Muscle layer of duodenum (tissue), 2 donors: ENCODE results near the gene HS3ST5.
"Not testable (repeated sequence)": the region's sequence is repeated elsewhere in the genome, so short reads cannot be mapped to it uniquely, and the experiment has no call there.

ENCODE experiments used
- H3K27ac ChIP-seq: one replicate; pipeline ENCODE4 v1.7.0; 2013; ENCODE audit warnings: mild to moderate bottlenecking, low read length
- H3K27me3 ChIP-seq: one replicate; pipeline ENCODE4 v1.7.0; 2013; ENCODE audit warnings: low read depth, mild to moderate bottlenecking, control low read depth, low read length
- H3K36me3 ChIP-seq, 2 donors: one replicate each; pipeline ENCODE4 v1.7.0; 2013; ENCODE audit warnings: low read length in 2 of 2, control low read depth in 1 of 2, mild to moderate bottlenecking in 1 of 2; ENCODE audit not compliant: insufficient read depth in 2 of 2, control insufficient read depth in 1 of 2
- H3K4me1 ChIP-seq, 2 donors: one replicate each; pipeline ENCODE4 v1.7.0; 2013; ENCODE audit warnings: low read length in 2 of 2, mild to moderate bottlenecking in 2 of 2, control low read depth in 1 of 2, moderate library complexity in 1 of 2; ENCODE audit not compliant: insufficient read depth in 2 of 2, control insufficient read depth in 1 of 2
- H3K4me3 ChIP-seq, 2 donors: one replicate each; pipeline ENCODE4 v1.7.0; 2013; ENCODE audit warnings: low read length in 2 of 2, low read depth in 1 of 2, mild to moderate bottlenecking in 1 of 2
- H3K9me3 ChIP-seq, 2 donors: one replicate each; pipeline ENCODE4 v1.7.0; 2013; ENCODE audit warnings: low read length in 2 of 2, control low read depth in 1 of 2, mild to moderate bottlenecking in 1 of 2; ENCODE audit not compliant: control insufficient read depth in 1 of 2
- donor health status: healthy.

HS3ST5 gene

DNA sequence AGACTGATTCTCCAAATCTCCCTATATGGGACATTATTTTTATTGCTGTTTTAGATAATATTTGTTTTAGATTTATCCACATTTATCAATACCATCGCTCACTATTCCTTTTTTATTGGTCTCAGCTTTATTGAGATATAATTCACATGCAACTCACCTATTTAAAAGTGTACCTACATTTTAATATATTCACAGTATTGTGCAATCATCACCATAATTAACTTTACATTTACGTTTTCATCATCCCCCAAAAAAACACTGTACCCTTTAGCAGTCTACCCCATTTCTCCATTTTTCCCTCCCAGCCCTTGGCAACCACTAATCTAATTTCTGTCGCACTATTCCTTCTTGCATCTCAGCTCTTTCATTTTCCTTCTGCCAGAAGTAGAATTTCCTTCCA, 261.1 kb downstream of the HS3ST5 start:
- Histone ChIP-seq H3K27ac (no peak overlapping the region), H3K9me3 (no peaks in the 10 kb centered on the region), H3K4me1 (no peaks in the 10 kb centered on the region), H3K36me3 (no peaks in the 10 kb centered on the region), H3K4me3 (no peak overlapping the region), H3K27me3 (no peaks in the 10 kb centered on the region)

- Histone ChIP-seq H3K27me3 (no peaks in the 10 kb centered on the region), H3K36me3 (no peaks in the 10 kb centered on the region), H3K4me1 (no peaks in the 10 kb centered on the region), H3K4me3 (no peak overlapping the region), H3K9me3 (no peaks in the 10 kb centered on the region), H3K27ac (no peak overlapping the region)
These were observed 261.8 kb downstream of the HS3ST5 start for GRCh38 chr6:114080891-114081510.

- H3K27me3 ChIP-seq, H3K4me3 ChIP-seq, H3K4me1 ChIP-seq, H3K9me3 ChIP-seq, H3K36me3 ChIP-seq, H3K27ac ChIP-seq: not testable (repeated sequence)
These were observed 262.4 kb downstream of the HS3ST5 start for GRCh38 chr6:114080410-114080809.

GRCh38 chr6:114075777-114076176, 267.0 kb downstream of the HS3ST5 start:
- H3K27me3 ChIP-seq = no peaks in the 10 kb centered on the region
- no peak overlapping the region for H3K27ac ChIP-seq
- H3K36me3 ChIP-seq = no peaks in the 10 kb centered on the region
- no peaks in the 10 kb centered on the region for H3K4me1 ChIP-seq
- no peaks in the 10 kb centered on the region for H3K9me3 ChIP-seq
- H3K4me3 ChIP-seq = no peak overlapping the region

DNA sequence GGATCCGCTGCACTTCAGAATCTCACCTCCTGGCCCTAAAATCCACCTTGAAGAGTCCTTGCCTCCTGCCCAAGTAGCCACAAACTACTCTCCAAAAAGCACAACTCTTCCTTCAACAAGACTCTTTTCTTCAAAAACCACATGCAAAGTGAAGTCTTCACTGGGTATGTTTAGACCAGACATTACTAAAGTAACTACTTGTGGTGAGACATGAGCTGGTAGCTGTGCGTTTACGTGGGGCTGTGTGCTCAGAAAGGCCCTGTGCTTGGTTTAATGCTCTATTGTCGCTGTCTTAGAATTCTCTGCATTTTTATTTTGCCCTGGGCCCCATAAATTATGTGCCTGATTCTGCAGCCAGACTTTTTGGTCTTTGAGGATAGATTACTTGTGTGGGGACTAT, 267.5 kb downstream of the HS3ST5 start:
- Histone ChIP-seq H3K36me3 (no peaks in the 10 kb centered on the region), H3K4me3 (no peak overlapping the region), H3K27ac (no peak overlapping the region), H3K9me3 (no peaks in the 10 kb centered on the region), H3K27me3 (no peaks in the 10 kb centered on the region), H3K4me1 (no peaks in the 10 kb centered on the region)

DNA sequence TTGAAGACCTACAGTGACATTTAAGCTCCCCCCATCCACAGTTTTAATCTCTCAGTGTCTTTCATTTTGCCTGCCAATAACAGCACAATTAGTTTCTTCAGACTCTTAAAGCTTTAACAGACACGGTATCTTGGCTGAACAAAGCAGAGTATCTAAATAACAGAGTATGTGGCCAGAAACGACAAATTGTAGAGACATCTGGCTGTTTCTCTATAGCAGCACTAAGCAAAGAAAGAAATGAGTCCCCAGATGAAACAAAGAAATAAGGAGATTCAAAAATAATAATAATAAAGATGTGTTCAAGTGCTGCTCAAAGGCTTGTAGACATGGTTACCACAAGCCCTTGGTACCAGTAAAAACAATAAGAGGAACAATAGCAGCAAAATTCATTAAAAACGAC, 274.1 kb downstream of the HS3ST5 start:
- H3K4me3 ChIP-seq = no peak overlapping the region
- no peaks in the 10 kb centered on the region for H3K9me3 ChIP-seq
- H3K36me3 ChIP-seq = no peaks in the 10 kb centered on the region
- no peak overlapping the region for H3K27ac ChIP-seq
- H3K27me3 ChIP-seq = no peaks in the 10 kb centered on the region
- H3K4me1 ChIP-seq = no peaks in the 10 kb centered on the region

DNA sequence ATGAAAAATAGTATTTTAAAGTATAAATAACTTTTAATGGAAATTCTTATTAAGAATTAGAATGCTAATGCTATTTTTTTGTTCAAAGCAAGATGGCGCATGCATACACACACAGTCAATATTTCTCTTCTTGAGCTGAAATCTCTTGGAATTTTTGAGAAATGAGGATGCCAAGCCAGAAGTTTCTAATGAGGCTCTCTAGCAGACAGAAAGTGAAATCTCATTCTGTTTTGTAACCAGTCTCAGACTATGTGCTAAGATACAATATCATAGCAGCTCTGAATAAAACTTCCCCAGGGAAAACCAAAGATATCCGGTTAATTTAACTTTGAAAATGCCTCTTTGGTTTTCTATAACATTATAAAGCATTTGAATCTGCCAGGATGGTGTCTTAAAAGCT, 274.7 kb downstream of the HS3ST5 start:
- Histone ChIP-seq H3K4me3 (no peak overlapping the region), H3K27me3 (no peaks in the 10 kb centered on the region), H3K36me3 (no peaks in the 10 kb centered on the region), H3K9me3 (no peaks in the 10 kb centered on the region), H3K4me1 (no peaks in the 10 kb centered on the region), H3K27ac (no peak overlapping the region)

DNA sequence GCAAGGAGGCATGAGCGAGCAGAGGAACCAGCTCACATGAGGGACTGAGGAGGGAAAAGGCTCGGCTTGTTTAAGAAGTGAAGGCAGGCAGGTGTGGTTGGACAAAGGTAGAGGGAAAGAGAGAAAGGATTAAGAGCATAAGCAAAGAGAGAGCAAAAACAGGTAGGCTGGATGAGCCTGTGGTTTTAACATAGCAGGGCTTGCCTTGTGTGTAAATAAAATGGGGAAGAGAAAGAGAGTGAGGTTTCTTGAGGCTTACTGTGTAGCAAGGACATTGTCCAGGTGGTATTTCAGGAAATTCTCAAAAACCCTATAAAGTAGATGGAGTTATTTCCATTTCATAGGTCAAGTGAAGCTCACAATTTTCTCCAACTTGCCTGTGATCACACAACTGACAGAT, 278.0 kb downstream of the HS3ST5 start:
- Histone ChIP-seq H3K4me3 (no peak overlapping the region), H3K27ac (no peak overlapping the region), H3K27me3 (no peaks in the 10 kb centered on the region), H3K36me3 (no peaks in the 10 kb centered on the region), H3K4me1 (no peaks in the 10 kb centered on the region), H3K9me3 (no peaks in the 10 kb centered on the region)

DNA sequence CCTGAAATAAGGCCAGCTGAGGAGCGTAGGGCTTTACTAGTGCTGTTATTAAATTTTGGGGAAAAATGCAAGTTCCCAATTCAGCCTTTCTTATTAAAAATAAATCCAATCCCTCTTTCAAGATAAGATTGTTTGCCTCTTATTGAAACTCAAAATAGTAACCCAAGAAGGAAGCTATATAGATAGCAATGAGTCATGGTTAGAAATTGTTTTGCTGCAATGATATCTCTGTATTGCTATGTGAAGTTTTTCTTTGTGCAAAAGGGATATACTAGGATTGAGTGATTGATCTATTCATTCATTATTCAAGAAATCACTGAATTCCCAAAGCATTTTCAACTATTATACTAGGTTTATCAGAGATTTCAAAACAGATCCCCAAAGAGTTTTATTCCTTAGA, 278.9 kb downstream of the HS3ST5 start:
- no peaks in the 10 kb centered on the region for H3K27me3 ChIP-seq
- H3K9me3 ChIP-seq = no peaks in the 10 kb centered on the region
- no peaks in the 10 kb centered on the region for H3K4me1 ChIP-seq
- no peak overlapping the region for H3K27ac ChIP-seq
- H3K36me3 ChIP-seq = no peaks in the 10 kb centered on the region
- H3K4me3 ChIP-seq = no peak overlapping the region

GRCh38 chr6:114062199-114062598, 280.6 kb downstream of the HS3ST5 start:
- H3K4me1 ChIP-seq = no peaks in the 10 kb centered on the region
- H3K4me3 ChIP-seq = no peak overlapping the region
- no peak overlapping the region for H3K27ac ChIP-seq
- no peaks in the 10 kb centered on the region for H3K27me3 ChIP-seq
- no peaks in the 10 kb centered on the region for H3K36me3 ChIP-seq
- no peaks in the 10 kb centered on the region for H3K9me3 ChIP-seq

DNA sequence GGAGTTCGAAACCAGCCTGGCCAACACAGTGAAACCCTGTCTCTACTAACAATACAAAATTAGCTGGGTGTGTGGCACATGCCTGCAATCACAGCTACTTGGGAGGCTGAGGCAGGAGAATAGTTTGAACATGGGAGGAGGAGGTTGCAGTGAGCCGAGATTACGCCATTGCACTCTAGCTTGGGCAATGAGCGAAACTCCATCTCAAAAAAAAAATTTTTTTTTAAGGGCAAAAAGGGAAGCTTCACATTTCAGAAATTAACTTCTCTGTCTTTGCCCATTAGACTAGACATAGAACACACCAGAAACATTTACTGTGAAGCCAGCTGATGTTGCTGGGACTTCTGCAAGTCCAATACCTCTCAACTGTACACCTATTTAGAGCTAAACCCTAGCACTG, 281.1 kb downstream of the HS3ST5 start:
- H3K27me3 ChIP-seq = no peaks in the 10 kb centered on the region
- no peaks in the 10 kb centered on the region for H3K4me1 ChIP-seq
- H3K9me3 ChIP-seq = no peaks in the 10 kb centered on the region
- no peaks in the 10 kb centered on the region for H3K36me3 ChIP-seq
- H3K27ac ChIP-seq = no peak overlapping the region
- H3K4me3 ChIP-seq = no peak overlapping the region

- H3K27me3 ChIP-seq = no peaks in the 10 kb centered on the region
- H3K4me1 ChIP-seq = no peaks in the 10 kb centered on the region
- no peak overlapping the region for H3K27ac ChIP-seq
- no peaks in the 10 kb centered on the region for H3K36me3 ChIP-seq
- H3K9me3 ChIP-seq = no peaks in the 10 kb centered on the region
- no peak overlapping the region for H3K4me3 ChIP-seq
These were observed 281.7 kb downstream of the HS3ST5 start for GRCh38 chr6:114061116-114061515.
